GM23248 (cell line): Measurements from ENCODE around the gene SCMH1.

Source experiments
- EZH2 ChIP-seq: fragments of 200-600 bp; sonication (generic); IDR thresholded peaks from 2 replicates; pipeline ENCODE4 v1.6.1; 2018; ENCODE audit warnings: antibody characterized with exemption, mild to moderate bottlenecking; ENCODE audit not compliant: insufficient read depth, poor library complexity, severe bottlenecking
- EZH2phosphoT487 ChIP-seq: fragments of 200-600 bp; sonication (generic); IDR thresholded peaks from 2 replicates; pipeline ENCODE4 v1.6.1; 2018; ENCODE audit warnings: antibody characterized with exemption, moderate library complexity, mild to moderate bottlenecking, low read depth; ENCODE audit not compliant: insufficient read depth

DNA sequence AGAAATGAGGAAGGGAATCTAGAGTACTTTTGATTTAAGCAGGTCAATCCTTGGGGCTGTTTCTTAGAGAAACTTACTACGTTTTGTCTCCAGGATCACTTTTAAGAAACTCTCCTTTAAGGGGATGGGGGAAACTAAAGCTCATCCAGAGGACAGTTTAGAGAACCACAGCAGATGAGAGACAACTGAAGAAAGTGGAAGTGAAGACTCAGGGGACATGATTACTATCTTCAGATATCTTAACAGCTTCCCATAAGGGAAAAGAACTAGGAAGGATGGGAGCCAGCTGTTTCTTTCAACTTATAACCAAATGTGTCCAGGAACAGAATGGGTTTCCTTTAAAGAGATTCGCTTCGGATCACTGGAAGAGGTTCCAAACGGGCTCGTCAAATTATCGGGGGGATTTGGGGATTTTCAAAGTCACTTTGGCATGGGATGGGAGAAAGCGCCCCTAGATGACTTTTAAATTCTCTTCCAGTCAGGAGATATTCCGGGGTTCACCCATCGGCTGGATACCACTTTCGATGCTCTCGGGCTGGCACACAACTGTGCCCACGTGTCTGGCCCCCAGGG, 1.2 kb downstream of the SCMH1 start:
- TF ChIP-seq EZH2phosphoT487 (no peak), EZH2 (no peak)
